NCI-H1105 (cell line): ENCODE results near the gene UCP3.

Experiments
- DNase-seq: peaks from one replicate; lab custom pipeline; 2025; lab: John Stamatoyannopoulos, UW

UCP3 gene

GRCh38 chr11:73951797-73952196, 57.1 kb downstream of the UCP3 start:
- DNase-seq: peak; percentile 22

DNA sequence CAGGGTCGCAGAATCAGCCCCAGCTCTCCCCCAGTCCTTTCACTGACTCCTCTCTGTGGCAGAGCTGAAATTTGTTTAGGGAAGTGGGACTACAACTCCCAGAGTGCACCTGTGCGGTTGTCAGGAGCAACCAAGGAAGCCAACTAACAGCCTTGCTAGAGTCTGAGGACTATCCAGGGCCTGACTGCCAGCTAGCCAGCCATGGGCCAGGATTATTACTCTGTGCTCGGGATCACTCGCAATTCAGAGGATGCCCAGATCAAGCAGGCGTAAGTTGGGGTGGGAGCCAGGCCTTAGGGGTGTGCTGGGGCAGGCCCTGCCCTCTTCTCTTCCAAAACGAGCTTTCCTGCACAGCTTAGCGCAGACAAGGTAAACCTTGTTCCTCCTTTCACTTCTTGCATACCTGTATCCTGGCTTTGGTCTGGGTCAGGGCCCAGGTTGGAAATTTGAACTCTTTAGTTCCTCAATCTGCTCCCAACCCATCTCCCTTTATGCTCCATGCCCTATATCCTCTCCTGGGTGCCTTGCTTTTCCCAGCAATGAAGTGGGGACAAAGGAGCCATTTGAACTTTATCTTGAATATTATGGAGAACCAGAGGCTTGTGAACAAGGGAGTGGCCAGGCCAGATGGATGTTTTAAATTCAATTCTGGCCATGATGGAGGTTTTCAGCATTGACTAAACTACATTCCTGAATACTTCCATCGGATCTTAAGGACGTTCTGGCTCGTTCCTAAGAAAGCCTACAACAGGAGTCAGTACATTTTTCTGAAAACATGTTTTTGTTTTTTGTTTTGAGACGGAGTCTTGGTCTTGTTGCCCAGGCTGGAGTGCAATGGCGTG, 57.8 kb downstream of the UCP3 start, which contains the start of gene DNAJB13:
DNAJB13 (plus strand) TSS at position 158 of the 842 bp plus-strand sequence; CDS start at position 202, 44 bp downstream.
- DNase-seq: peak; percentile 43
